SH-SY5Y (cell line): ENCODE data around the gene RAB35.

Experiments used
- GATA2 ChIP-seq: IDR thresholded peaks from 2 replicates; pipeline ENCODE4 v1.6.1; 2011; ENCODE audit warnings: mild to moderate bottlenecking, low read depth, low read length
- GATA3 ChIP-seq: IDR thresholded peaks from 2 replicates; pipeline ENCODE4 v1.6.1; 2011; ENCODE audit warnings: low read depth, mild to moderate bottlenecking, low read length, moderate library complexity

Gene RAB35

DNA sequence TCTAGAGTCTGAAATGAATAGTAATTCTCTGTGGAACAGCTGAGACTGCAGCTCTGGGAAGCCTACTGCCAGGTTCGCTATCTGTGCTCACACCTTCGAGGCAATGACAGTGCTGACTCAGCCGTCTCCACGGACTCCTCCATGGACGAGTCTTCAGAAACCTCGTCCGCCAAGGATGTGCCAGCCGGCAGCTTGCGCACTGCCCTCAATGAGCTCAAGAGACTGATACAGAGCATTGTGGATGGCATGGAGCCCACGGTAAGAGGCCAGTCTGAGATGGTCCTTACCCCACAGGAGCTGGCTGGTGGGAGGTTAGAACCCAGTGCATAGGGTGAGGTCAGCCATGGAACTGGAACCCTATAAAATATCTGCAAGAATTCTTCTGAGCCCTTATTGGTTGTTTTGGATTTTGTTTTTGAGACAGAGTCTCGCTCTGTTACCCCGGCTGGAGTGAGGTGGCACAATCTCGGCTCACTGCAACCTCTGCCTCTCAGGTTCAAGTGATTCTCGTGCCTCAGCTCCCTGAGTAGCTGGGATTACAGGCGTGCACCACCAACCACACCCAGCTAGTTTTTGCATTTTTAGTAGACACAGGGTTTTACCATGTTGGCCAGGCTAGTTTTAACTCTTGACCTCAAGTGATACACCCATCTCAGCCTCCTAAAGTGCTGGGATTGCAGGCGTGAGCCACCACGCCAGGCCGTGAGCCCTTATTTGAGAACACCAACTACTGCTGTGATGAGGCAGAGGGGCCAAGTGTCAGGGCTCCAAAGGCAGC, 43.9 kb downstream of the RAB35 start:
- TF ChIP-seq GATA2 (no peak), GATA3 (no peak)

DNA sequence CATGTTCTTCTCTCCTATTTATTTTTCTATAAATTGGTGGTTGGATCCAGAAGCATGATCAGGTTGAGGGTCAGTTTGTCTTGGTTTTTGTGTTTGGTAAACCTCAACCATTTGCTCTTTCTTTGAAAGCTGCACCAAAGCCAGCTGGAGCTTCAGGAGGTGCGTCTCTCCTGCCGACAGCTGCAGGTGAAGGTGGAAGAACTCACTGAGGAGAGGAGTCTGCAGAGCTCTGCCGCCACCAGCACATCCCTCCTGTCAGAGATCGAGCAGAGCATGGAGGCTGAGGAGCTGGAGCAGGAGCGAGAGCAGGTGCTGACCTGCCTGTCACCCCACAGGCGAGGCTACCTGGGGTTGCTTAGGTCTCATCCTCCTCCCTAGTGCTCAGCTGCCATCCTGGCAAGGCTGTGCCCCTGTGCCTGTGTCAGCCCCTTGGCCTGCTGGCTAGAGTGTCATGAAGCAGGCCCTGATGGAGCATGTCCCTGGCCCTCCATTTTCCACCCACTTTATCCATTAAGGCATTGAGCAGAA, 45.0 kb downstream of the RAB35 start:
- TF ChIP-seq GATA3 = no peak
- TF ChIP-seq GATA2 = no peak

- no peak for TF ChIP-seq GATA3
Measured at GRCh38 chr12:120069278-120069677, 47.3 kb downstream of the RAB35 start.

DNA sequence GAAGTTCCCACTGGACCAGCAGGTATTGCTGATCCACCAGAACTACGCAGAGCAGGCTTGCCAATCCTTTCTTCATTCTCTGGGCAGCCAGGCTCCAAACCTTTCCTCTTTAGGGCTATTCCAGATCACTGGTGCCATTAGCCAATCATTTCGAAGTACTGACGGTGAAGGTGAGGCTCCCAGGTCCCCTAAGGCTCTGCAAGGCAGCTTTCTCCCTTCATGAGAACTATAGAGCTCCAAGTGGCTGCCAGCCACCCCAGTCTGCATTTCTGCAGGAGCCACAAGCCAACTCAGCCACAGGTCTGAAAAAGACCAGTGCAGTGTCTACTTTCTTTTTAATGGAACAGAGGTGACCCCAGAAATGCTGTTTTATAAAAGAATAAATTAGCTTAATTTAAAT, 48.7 kb downstream of the RAB35 start:
- no peak for TF ChIP-seq GATA2

DNA sequence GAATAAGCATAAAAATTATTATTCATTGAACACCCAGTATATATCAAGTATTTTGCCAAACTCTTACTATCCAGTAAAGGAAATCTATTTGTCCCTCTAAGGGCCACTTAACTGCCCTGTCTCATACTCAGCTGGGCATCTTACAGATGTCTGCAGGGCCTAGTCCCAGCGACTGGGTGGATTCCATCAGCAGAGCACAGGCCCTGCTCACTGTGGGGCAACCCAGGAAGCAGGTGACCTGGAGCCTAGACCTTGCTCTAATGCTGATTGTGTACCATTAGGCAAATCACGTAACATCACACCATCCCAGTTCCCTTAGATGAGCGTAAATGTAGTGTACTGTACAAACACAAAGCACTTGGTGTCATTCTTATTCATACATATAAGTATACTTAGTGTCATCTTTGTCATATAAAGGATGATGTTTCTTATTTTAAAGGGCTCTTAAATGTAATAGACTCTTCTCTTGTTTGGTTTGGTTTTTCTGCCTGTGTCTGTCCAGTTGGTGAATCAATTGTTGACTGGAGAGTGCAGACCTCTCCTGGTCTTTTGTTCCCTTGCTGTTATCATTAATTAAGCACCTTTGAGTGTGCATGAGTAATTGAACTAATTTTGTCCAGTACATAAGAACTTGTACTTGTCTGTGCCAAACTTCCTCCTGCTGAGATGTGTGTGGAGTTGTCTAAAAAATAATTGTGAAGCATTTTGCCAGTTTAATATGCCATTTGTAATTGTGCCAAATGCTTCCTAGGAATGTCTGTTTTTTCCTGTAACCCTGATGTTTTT, 49.3 kb downstream of the RAB35 start:
- TF ChIP-seq GATA2 = no peak
- TF ChIP-seq GATA3 = no peak

DNA sequence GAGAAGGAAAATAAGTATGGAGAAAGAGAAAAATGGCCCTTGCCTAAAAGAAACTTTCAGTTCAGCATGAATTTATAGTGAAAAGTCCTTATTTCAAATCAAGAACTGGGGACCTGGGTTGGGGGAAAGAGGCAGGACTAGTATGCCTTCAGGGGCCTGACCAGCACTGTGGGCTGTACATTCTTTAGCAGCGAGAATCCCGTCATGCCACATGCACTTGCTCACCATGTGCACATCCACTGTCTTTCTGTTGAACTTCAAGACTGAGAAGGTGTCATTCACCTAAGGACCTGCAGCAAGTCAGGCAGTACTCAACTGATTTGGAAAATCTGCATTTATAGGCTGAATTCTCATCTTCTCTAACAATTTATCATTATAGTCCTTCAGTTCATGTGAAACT, 50.2 kb downstream of the RAB35 start:
- no peak for TF ChIP-seq GATA3
- TF ChIP-seq GATA2 = no peak

GRCh38 chr12:120065472-120065871, 51.1 kb downstream of the RAB35 start:
- TF ChIP-seq GATA3 = no peak
- TF ChIP-seq GATA2 = no peak

DNA sequence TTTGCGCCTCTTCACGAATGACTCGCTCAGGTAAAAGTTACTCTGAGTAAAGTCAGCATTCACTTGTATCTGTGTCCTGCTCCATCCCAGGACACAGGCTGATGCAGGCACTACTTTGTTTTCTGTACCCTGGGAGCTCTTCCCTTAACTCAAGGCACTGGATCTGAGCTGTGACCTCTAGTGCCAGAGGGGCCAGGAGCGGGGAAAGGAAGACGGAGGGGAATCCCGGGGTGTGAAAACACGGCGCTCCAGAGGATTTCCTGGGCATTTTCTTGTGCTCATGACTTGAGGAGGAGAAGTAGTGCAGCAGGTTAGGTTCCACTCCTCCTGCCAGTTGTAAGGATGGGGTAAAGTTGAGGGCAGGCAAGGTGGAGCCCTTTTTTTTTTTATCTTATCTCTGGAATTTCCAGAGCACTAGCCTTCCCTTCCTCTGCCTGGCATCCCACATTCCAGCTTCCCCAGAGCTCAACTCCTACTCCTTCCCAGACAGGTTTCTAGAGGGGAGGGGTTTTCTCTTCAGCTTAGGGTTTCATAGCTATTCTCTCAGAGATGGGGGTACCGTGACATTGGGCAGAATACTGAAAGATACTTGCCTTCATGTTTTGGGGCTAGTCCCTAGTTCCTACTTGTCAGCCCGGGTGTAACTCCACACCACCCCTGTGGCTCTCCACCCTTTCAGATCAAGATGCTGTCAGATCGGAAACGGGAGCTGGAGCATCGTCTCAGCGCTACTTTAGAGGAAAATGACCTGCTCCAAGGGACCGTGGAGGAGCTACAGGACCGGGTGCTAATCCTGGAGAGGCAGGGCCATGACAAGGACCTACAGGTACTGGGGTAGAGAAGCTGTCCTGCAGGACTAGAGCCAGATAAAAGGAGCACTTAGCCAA, 52.3 kb downstream of the RAB35 start:
- no peak for TF ChIP-seq GATA3
- TF ChIP-seq GATA2 = no peak

- TF ChIP-seq GATA2 (no peak), GATA3 (no peak)
Measured at GRCh38 chr12:120062976-120063579, 53.5 kb downstream of the RAB35 start.

DNA sequence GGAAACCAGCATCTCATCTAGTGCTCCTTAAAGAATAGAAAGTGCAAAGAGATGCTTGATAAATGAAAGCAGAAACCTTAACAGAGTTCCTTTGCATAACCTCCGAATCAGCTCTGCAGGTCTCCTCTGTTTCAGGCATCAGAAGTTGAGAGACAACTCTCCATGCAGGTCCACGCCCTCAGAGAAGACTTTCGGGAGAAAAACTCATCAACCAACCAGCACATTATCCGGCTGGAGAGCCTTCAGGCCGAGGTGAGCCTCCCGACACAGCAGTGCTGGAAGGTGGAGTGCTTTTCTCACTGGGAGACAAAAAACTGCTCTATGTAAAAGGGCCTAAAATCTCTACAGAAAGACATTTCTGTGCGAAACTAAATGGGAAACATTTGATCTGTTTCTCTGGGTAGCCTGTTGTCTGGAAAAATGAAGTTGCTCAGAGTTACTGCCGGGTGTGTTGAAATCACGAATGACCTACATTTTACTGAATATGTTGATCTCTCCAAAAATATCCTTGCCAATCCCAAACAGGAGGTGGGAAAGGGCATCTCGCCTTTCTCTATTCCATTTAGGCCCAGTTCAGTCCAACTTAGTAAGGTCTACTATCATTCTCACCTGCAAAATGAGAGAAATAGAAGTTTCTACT, 54.9 kb downstream of the RAB35 start:
- TF ChIP-seq GATA2 (no peak), GATA3 (no peak)

DNA sequence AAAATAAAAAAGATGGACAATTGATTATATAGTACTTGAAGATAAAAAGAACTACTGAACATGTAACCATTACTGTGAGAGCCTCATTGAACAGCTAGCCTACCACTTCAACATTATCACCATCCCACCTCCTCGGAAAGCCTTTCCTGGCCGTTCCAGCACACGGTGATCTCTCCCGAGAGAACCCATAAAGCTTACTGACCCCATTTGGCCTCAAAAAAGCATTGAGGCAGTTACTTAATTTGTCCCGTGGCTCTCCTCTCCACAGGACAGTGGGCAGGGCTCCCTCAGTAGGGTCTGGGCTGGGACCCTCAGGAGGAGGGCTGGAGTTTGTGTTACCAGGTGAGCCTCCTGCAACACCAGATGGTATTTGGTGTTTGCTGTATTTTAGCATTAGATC, 55.8 kb downstream of the RAB35 start:
- TF ChIP-seq GATA3 (no peak), GATA2 (no peak)

- no peak for TF ChIP-seq GATA2
- TF ChIP-seq GATA3 = no peak
Measured at GRCh38 chr12:120060196-120060595, 56.4 kb downstream of the RAB35 start.

GRCh38 chr12:120056739-120057138, 59.8 kb downstream of the RAB35 start:
- TF ChIP-seq GATA2 (no peak), GATA3 (no peak)
